Keratinocyte (primary cell): Measurements from ENCODE around the gene DPP3. TPM values are rescaled to one million over a fixed set of nuclear protein-coding genes. Genes with fewer than 3 reads are reported as not detected.

Experiments
- DNase-seq: peaks from one replicate; pipeline ENCODE4 v3.0.0-alpha.2; 2011; ENCODE audit warnings: low read depth, missing footprints, low spot score
- FAIRE-seq: peaks from 2 replicates; lab custom pipeline; 2011; peaks lifted over from hg19 to GRCh38; lab: Jason Lieb, UNC
- H2AFZ ChIP-seq: 2 replicates; pipeline ENCODE4 v1.6.0; 2012; ENCODE audit warnings: low read length, control low read depth, inconsistent platforms; ENCODE audit not compliant: control insufficient read depth
- H3K27ac ChIP-seq: 2 replicates; pipeline ENCODE4 v1.5.1; 2011; ENCODE audit warnings: low read length; ENCODE audit not compliant: control insufficient read depth, insufficient read depth
- H3K27me3 ChIP-seq: 3 replicates; pipeline ENCODE4 v1.6.0; 2011; ENCODE audit warnings: low read length; ENCODE audit not compliant: control insufficient read depth, insufficient read depth; ENCODE audit errors: extremely low read depth
- H3K36me3 ChIP-seq, 2 experiments: 2 replicates in 1 of 2; 3 replicates in 1 of 2; pipeline ENCODE4 v1.5.1; 2011; ENCODE audit warnings: low read length in 2 of 2, mild to moderate bottlenecking in 1 of 2; ENCODE audit not compliant: control insufficient read depth in 2 of 2, insufficient read depth in 2 of 2; ENCODE audit errors: extremely low read depth in 1 of 2
- H3K4me1 ChIP-seq: 3 replicates; pipeline ENCODE4 v1.5.1; 2011; ENCODE audit warnings: low read length; ENCODE audit not compliant: control insufficient read depth, insufficient read depth; ENCODE audit errors: extremely low read depth
- H3K4me2 ChIP-seq: 3 replicates; pipeline ENCODE4 v1.6.0; 2011; ENCODE audit warnings: low read depth, low read length; ENCODE audit not compliant: control insufficient read depth, insufficient read depth; ENCODE audit errors: extremely low read depth
- H3K4me3 ChIP-seq, 3 experiments: fragments of 200-600 bp in 1 of 3; sonication (generic) in 1 of 3; 2 replicates in 2 of 3; 3 replicates in 1 of 3; pipeline ENCODE4 v1.5.1; 2011 to 2016; ENCODE audit warnings: low read length in 3 of 3, mild to moderate bottlenecking in 3 of 3, control low read depth in 2 of 3, inconsistent platforms in 1 of 3, low read depth in 1 of 3, mixed read lengths in 1 of 3, mixed run types in 1 of 3, moderate library complexity in 1 of 3; ENCODE audit not compliant: control insufficient read depth in 2 of 3, insufficient read depth in 2 of 3; ENCODE audit errors: extremely low read depth in 1 of 3
- H3K79me2 ChIP-seq: 2 replicates; pipeline ENCODE4 v1.6.0; 2012; ENCODE audit warnings: low read length; ENCODE audit not compliant: control insufficient read depth, insufficient read depth
- H3K9ac ChIP-seq: 3 replicates; pipeline ENCODE4 v1.6.0; 2011; ENCODE audit warnings: low read length; ENCODE audit not compliant: control insufficient read depth, insufficient read depth; ENCODE audit errors: extremely low read depth
- H3K9me1 ChIP-seq: 3 replicates; pipeline ENCODE4 v1.6.0; 2011; ENCODE audit warnings: low read length; ENCODE audit not compliant: control insufficient read depth, insufficient read depth; ENCODE audit errors: extremely low read depth
- H3K9me3 ChIP-seq: 2 replicates; pipeline ENCODE4 v1.5.1; 2012; ENCODE audit warnings: low read depth, low read length; ENCODE audit not compliant: control insufficient read depth
- H4K20me1 ChIP-seq: 3 replicates; pipeline ENCODE4 v1.6.0; 2011; ENCODE audit warnings: low read length; ENCODE audit not compliant: control insufficient read depth, insufficient read depth; ENCODE audit errors: extremely low read depth
- CTCF ChIP-seq, 3 experiments: IDR thresholded peaks in 1 of 3; conservative IDR thresholded peaks in 1 of 3; optimal IDR thresholded peaks in 1 of 3; 2 replicates in 2 of 3; 3 replicates in 1 of 3; pipeline versions ENCODE3 to v1.5.1; 2011; ENCODE audit warnings: low read length in 3 of 3, mild to moderate bottlenecking in 3 of 3, moderate library complexity in 2 of 3, control low read depth in 1 of 3, inconsistent platforms in 1 of 3; ENCODE audit not compliant: insufficient read depth in 2 of 3; ENCODE audit errors: extremely low read depth in 1 of 3
- EZH2 ChIP-seq: IDR thresholded peaks from one replicate; pipeline ENCODE4 v1.6.1; 2012; ENCODE audit warnings: inconsistent platforms, mild to moderate bottlenecking, low read length, moderate library complexity
- dilution Hi-C: fragments of 300-500 bp; cut with MboI; formaldehyde crosslinking; loops from one replicate; pipeline ENCODE4 v1.7.0; 2020; ENCODE audit warnings: low sequenced_read_pairs; ENCODE audit not compliant: extremely low pct_ligation_motif_present
- polyA plus RNA-seq, 5 experiments: library from polyadenylated mRNA; depleted of rRNA in 3 of 5; stranded (reverse) in 3 of 5; stranded (forward) in 1 of 5; unstranded in 1 of 5; fragments of >200 nt; gene quantifications; 1 replicate in 1 of 5; 2 replicates in 3 of 5; 3 replicates in 1 of 5; pipeline versions ENCODE4 v1.2.1 to v1.2.3, GENCODE V29; 2011 to 2012; ENCODE audit warnings: missing spikeins in 2 of 5, low read depth in 1 of 5, low replicate concordance in 1 of 5

The DPP3 gene
- polyA plus RNA-seq, 1 donor (not counting 4 experiments of a cell fraction or from before 2014, with no cell fraction given): 57.9 TPM

GRCh38 chr11:66548774-66549630 lies 68.8 kb downstream of the DPP3 start:
- Histone ChIP-seq H3K27ac (no peak overlapping the region), H4K20me1 (no peaks in the 10 kb centered on the region), H3K36me3 (no peaks in the 10 kb centered on the region), H3K27me3 (peaks cover 19% of the 10 kb centered on the region), H2AFZ (no peak overlapping the region), H3K9ac (no peak overlapping the region), H3K4me3 (no peak overlapping the region), H3K4me2 (no peak overlapping the region), H3K9me3 (no peaks in the 10 kb centered on the region), H3K4me1 (peaks cover 6% of the 10 kb centered on the region), H3K9me1 (no peaks in the 10 kb centered on the region), H3K79me2 (no peaks in the 10 kb centered on the region)
- no peak for FAIRE-seq
- DNase-seq: no peak
- TF ChIP-seq CTCF (optimal IDR thresholded peaks at IDR 0.05 in 1 of 3, IDR thresholded peaks at IDR 0.05 in 1 of 3, conservative IDR thresholded peaks at IDR 0.05 in 1 of 3; ENCODE audit: extremely low read depth in 1 of 3, insufficient read depth in 2 of 3, low read length in 3 of 3) (no peak), EZH2 (no peak)
- dilution Hi-C loops: no loop called here

GRCh38 chr11:66549696-66550095 lies 69.5 kb downstream of the DPP3 start:
- Histone ChIP-seq H3K9ac (no peak overlapping the region), H2AFZ (no peak overlapping the region), H3K4me3 (no peak overlapping the region), H4K20me1 (no peaks in the 10 kb centered on the region), H3K27me3 (peaks cover 19% of the 10 kb centered on the region), H3K4me1 (peaks cover 6% of the 10 kb centered on the region), H3K4me2 (no peak overlapping the region), H3K36me3 (no peaks in the 10 kb centered on the region), H3K79me2 (no peaks in the 10 kb centered on the region), H3K27ac (no peak overlapping the region), H3K9me1 (no peaks in the 10 kb centered on the region), H3K9me3 (no peaks in the 10 kb centered on the region)
- TF ChIP-seq CTCF (optimal IDR thresholded peaks at IDR 0.05 in 1 of 3, IDR thresholded peaks at IDR 0.05 in 1 of 3, conservative IDR thresholded peaks at IDR 0.05 in 1 of 3; ENCODE audit: extremely low read depth in 1 of 3, insufficient read depth in 2 of 3, low read length in 3 of 3) (no peak), EZH2 (no peak)
- DNase-seq (no peak), FAIRE-seq (no peak)
- dilution Hi-C loops: no loop called here
